GM23338 (cell line): ENCODE results near the gene RCBTB2. TPM values are rescaled to one million over a fixed set of nuclear protein-coding genes. Genes with fewer than 3 reads are reported as not detected.
A peak's percentile ranks its signal among the peaks of the same experiment; 100 is the strongest.

Source experiments
- ATAC-seq: fragments of 200-7000 bp; cut with Tn5 transposase; 3 replicates; pipeline ENCODE4 v1.9.1; 2020
- DNase-seq: peaks from one replicate; pipeline ENCODE4 v3.0.0-alpha.2; 2015; ENCODE audit warnings: low spot score
- H2AFZ ChIP-seq: fragments of 200-600 bp; sonication (generic); 2 replicates; pipeline ENCODE4 v1.8.0; 2016; ENCODE audit warnings: antibody characterized with exemption, mild to moderate bottlenecking, moderate library complexity
- H3F3A ChIP-seq: fragments of 200-600 bp; sonication (generic); replicated peaks from 2 replicates; pipeline ENCODE4 v1.8.0; 2017; ENCODE audit warnings: antibody characterized with exemption, mixed run types, low read depth
- H3K27ac ChIP-seq: fragments of 200-600 bp; sonication (generic); 2 replicates; pipeline ENCODE4 v1.6.1; 2016; ENCODE audit warnings: low read depth
- H3K27me3 ChIP-seq: fragments of 200-600 bp; sonication (generic); 2 replicates; pipeline ENCODE4 v1.8.0; 2016; ENCODE audit warnings: mild to moderate bottlenecking, mixed run types, moderate library complexity; ENCODE audit not compliant: insufficient read depth
- H3K36me3 ChIP-seq: fragments of 200-600 bp; sonication (generic); 2 replicates; pipeline ENCODE4 v1.8.0; 2016; ENCODE audit warnings: mild to moderate bottlenecking; ENCODE audit not compliant: insufficient read depth
- H3K4me1 ChIP-seq: fragments of 200-600 bp; sonication (generic); 2 replicates; pipeline ENCODE4 v1.8.0; 2016; ENCODE audit warnings: mild to moderate bottlenecking, moderate library complexity; ENCODE audit not compliant: insufficient read depth
- H3K4me2 ChIP-seq: fragments of 200-600 bp; sonication (generic); 2 replicates; pipeline ENCODE4 v1.7.1; 2017; ENCODE audit warnings: mixed run types
- H3K4me3 ChIP-seq: fragments of 200-600 bp; sonication (generic); 2 replicates; pipeline ENCODE4 v1.6.1; 2016; ENCODE audit warnings: mixed run types
- H3K79me2 ChIP-seq: fragments of 200-600 bp; sonication (generic); replicated peaks from 2 replicates; pipeline ENCODE4 v1.8.0; 2017; ENCODE audit warnings: mild to moderate bottlenecking; ENCODE audit not compliant: insufficient read depth
- H3K9me2 ChIP-seq: fragments of 200-600 bp; sonication (generic); 2 replicates; pipeline ENCODE4 v1.8.0; 2017; ENCODE audit not compliant: insufficient read depth
- H4K20me1 ChIP-seq: fragments of 200-600 bp; sonication (generic); replicated peaks from 2 replicates; pipeline ENCODE4 v1.8.0; 2017; ENCODE audit warnings: mild to moderate bottlenecking; ENCODE audit not compliant: insufficient read depth
- H3K27ac Mint-ChIP-seq: 2 replicates; pipeline ENCODE4 v1.8.0; 2020; ENCODE audit warnings: inconsistent platforms, mild to moderate bottlenecking, moderate library complexity, mixed read lengths
- H3K27me3 Mint-ChIP-seq: 3 replicates; pipeline ENCODE4 v1.8.0; 2022; ENCODE audit warnings: low read depth, mild to moderate bottlenecking, moderate library complexity, mixed read lengths, inconsistent platforms; ENCODE audit not compliant: insufficient read depth, poor library complexity
- H3K36me3 Mint-ChIP-seq: 3 replicates; pipeline ENCODE4 v1.8.0; 2021; ENCODE audit warnings: low read depth, mild to moderate bottlenecking, inconsistent platforms, moderate library complexity, mixed read lengths
- H3K4me1 Mint-ChIP-seq: 3 replicates; pipeline ENCODE4 v1.8.0; 2020; ENCODE audit warnings: mild to moderate bottlenecking, inconsistent platforms, mixed read lengths
- H3K4me3 Mint-ChIP-seq: 3 replicates; pipeline ENCODE4 v1.8.0; 2021; ENCODE audit warnings: moderate library complexity, mild to moderate bottlenecking, inconsistent platforms, mixed read lengths
- H3K9me3 Mint-ChIP-seq: 3 replicates; pipeline ENCODE4 v1.8.0; 2020; ENCODE audit warnings: moderate library complexity, mild to moderate bottlenecking, inconsistent platforms, mixed read lengths
- CREB1 ChIP-seq: fragments of 250-450 bp; sonication (Bioruptor Pico); IDR thresholded peaks from 2 replicates; pipeline ENCODE4 v1.5.0; 2020; ENCODE audit warnings: low read depth, mild to moderate bottlenecking, moderate library complexity
- ETS1 ChIP-seq: IDR thresholded peaks from 2 replicates; pipeline ENCODE4 v1.6.1; 2016; ENCODE audit warnings: antibody characterized with exemption
- EZH2phosphoT487 ChIP-seq: fragments of 200-600 bp; sonication (generic); IDR thresholded peaks from one replicate; pipeline ENCODE4 v1.8.1; 2018; ENCODE audit warnings: antibody characterized with exemption; ENCODE audit not compliant: unreplicated experiment
- JUNB ChIP-seq: IDR thresholded peaks from one replicate; pipeline ENCODE4 v1.6.1; 2016; ENCODE audit warnings: antibody characterized with exemption; ENCODE audit not compliant: unreplicated experiment
- NANOG ChIP-seq: IDR thresholded peaks from 2 replicates; pipeline ENCODE4 v1.6.1; 2016; ENCODE audit warnings: antibody characterized with exemption, borderline replicate concordance
- POLR2AphosphoS5 ChIP-seq: IDR thresholded peaks from 2 replicates; pipeline ENCODE4 v1.6.1; 2016; ENCODE audit warnings: antibody characterized with exemption, low read depth
- REST ChIP-seq: IDR thresholded peaks from one replicate; pipeline ENCODE4 v1.6.1; 2018; ENCODE audit warnings: antibody characterized with exemption; ENCODE audit not compliant: unreplicated experiment
- ZNF114 ChIP-seq: fragments of 250-450 bp; sonication (Bioruptor Pico); IDR thresholded peaks from 2 replicates; pipeline ENCODE4 v1.5.0; 2020; ENCODE audit warnings: mild to moderate bottlenecking, moderate library complexity
- ZNF331 ChIP-seq: fragments of 250-450 bp; sonication (Bioruptor Pico); IDR thresholded peaks from 2 replicates; pipeline ENCODE4 v1.5.0; 2020; ENCODE audit warnings: low read depth, mild to moderate bottlenecking, moderate library complexity
- ZNF462 ChIP-seq: fragments of 250-450 bp; sonication (Bioruptor Pico); IDR thresholded peaks from 2 replicates; pipeline ENCODE4 v1.5.0; 2020; ENCODE audit warnings: mild to moderate bottlenecking, moderate library complexity
- polyA plus RNA-seq: library from polyadenylated mRNA; unstranded; fragments of >200 nt; fragmentation: Nextera tagmentation; extraction: Ambion mirVana; gene quantifications from 2 replicates; pipeline ENCODE4 v1.2.1, GENCODE V29; 2016
- total RNA-seq: library from RNA; depleted of rRNA; stranded (reverse); fragments of >200 nt; shearing (Covaris generic); gene quantifications from 2 replicates; pipeline ENCODE4 v1.2.3, GENCODE V29; 2014

Gene RCBTB2
- total and polyA plus RNA-seq, 2 experiments from 2014 or later, result 8.1 to 20.8 TPM

GRCh38 chr13:48569104-48569666 lies 36.3 kb upstream of the RCBTB2 start:
- Histone ChIP-seq H3K36me3 (no peaks in the 10 kb centered on the region), H2AFZ (no peak overlapping the region)
- H3K4me1 Mint-ChIP-seq, result peaks cover 6% of the 10 kb centered on the region; the same call in 2 of the 3 replicates

GRCh38 chr13:48568370-48569103 lies 35.7 kb upstream of the RCBTB2 start:
- no peaks in the 10 kb centered on the region for H4K20me1 ChIP-seq
- no peak overlapping the region for H3K27ac ChIP-seq
- no peak for DNase-seq
- no peaks in the 10 kb centered on the region for H3K36me3 ChIP-seq
- peaks cover 6% of the 10 kb centered on the region; the same call in 2 of the 3 replicates for H3K4me1 Mint-ChIP-seq
- H3K4me2 ChIP-seq, result no peak overlapping the region
- no peaks in the 10 kb centered on the region for H3K27me3 ChIP-seq
- H2AFZ ChIP-seq, result peak overlapping the region; percentile 80; the same call in 1 of the 2 replicates
- H3K27ac Mint-ChIP-seq, result no peak overlapping the region
- peaks cover 19% of the 10 kb centered on the region; the same call in 1 of the 2 replicates for H3K4me1 ChIP-seq
- H3K4me3 Mint-ChIP-seq, result no peak overlapping the region
- no peak for ATAC-seq
- H3K27me3 Mint-ChIP-seq, result no peaks in the 10 kb centered on the region
- no peak overlapping the region for H3K4me3 ChIP-seq
- H3K9me3 Mint-ChIP-seq, result no peaks in the 10 kb centered on the region
- H3F3A ChIP-seq, result no peaks in the 10 kb centered on the region
- H3K79me2 ChIP-seq, result no peaks in the 10 kb centered on the region
- no peaks in the 10 kb centered on the region for H3K9me2 ChIP-seq
- no peaks in the 10 kb centered on the region for H3K36me3 Mint-ChIP-seq
- no peak for TF ChIP-seq EZH2phosphoT487
- TF ChIP-seq NANOG, result no peak
- no peak for TF ChIP-seq JUNB
- no peak for TF ChIP-seq REST
- TF ChIP-seq ETS1, result no peak
- TF ChIP-seq ZNF114 (CRISPR knock-in tag), result no peak
- no peak for TF ChIP-seq ZNF331
- no peak for TF ChIP-seq ZNF462 (CRISPR knock-in tag)

More at GRCh38 chr13:48569104-48569666, 36.3 kb upstream of the RCBTB2 start:
- H3K4me2 ChIP-seq, result no peak overlapping the region
- Mint-ChIP-seq H3K36me3 (no peaks in the 10 kb centered on the region), H3K4me3 (no peak overlapping the region), H3K27me3 (no peaks in the 10 kb centered on the region), H3K27ac (no peak overlapping the region), H3K9me3 (no peaks in the 10 kb centered on the region)
- peaks cover 19% of the 10 kb centered on the region; the same call in 1 of the 2 replicates for H3K4me1 ChIP-seq
- H3K4me3 ChIP-seq, result no peak overlapping the region
- H4K20me1 ChIP-seq, result no peaks in the 10 kb centered on the region
- H3K79me2 ChIP-seq, result no peaks in the 10 kb centered on the region
- no peaks in the 10 kb centered on the region for H3F3A ChIP-seq
- no peak overlapping the region for H3K27ac ChIP-seq
- H3K9me2 ChIP-seq, result no peaks in the 10 kb centered on the region
- no peak for DNase-seq
- no peaks in the 10 kb centered on the region for H3K27me3 ChIP-seq
- TF ChIP-seq CREB1 (CRISPR knock-in tag), result no peak
- TF ChIP-seq POLR2AphosphoS5, result no peak
- no peak for TF ChIP-seq NANOG
- ATAC-seq, result no peak
